K562 (cell line): ENCODE results near the gene PLK1. TPM values are rescaled to one million over a fixed set of nuclear protein-coding genes. Genes with fewer than 3 reads are reported as not detected.
A peak's percentile ranks its signal among the peaks of the same experiment; 100 is the strongest.

Experiments
- BRD9 ChIP-seq: fragments of 450-650 bp; IDR thresholded peaks from 2 replicates; pipeline ENCODE4 v1.6.1; 2018; ENCODE audit warnings: low read depth; ENCODE audit not compliant: partially characterized antibody
- CXXC5 ChIP-seq: fragments of 250-450 bp; sonication (Bioruptor Pico); IDR thresholded peaks from 2 replicates; pipeline ENCODE4 v1.8.0; 2022; ENCODE audit warnings: inconsistent platforms, mild to moderate bottlenecking, moderate library complexity
- EGR1 ChIP-seq: fragments of 450-650 bp; conservative IDR thresholded peaks from 2 replicates; pipeline ENCODE4 v1.6.1; 2017; ENCODE audit warnings: mild to moderate bottlenecking
- GATAD2A ChIP-seq: fragments of 450-650 bp; IDR thresholded peaks from 2 replicates; pipeline ENCODE4 v1.6.1; 2017
- GTF2F1 ChIP-seq: IDR thresholded peaks from 2 replicates; pipeline ENCODE4 v1.6.1; 2011; ENCODE audit warnings: low read depth, low read length, improper control_type of control experiment
- HMGN3 ChIP-seq: IDR thresholded peaks from 2 replicates; pipeline ENCODE4 v1.6.1; 2011; ENCODE audit warnings: borderline replicate concordance, low read depth, mild to moderate bottlenecking, mixed read lengths, low read length; ENCODE audit not compliant: insufficient read length; ENCODE audit errors: extremely low read depth
- MCM3 ChIP-seq: fragments of 450-650 bp; IDR thresholded peaks from 2 replicates; pipeline ENCODE4 v1.6.1; 2016
- NFATC3 ChIP-seq: fragments of 450-650 bp; IDR thresholded peaks from 2 replicates; pipeline ENCODE4 v1.6.1; 2017; ENCODE audit warnings: mild to moderate bottlenecking
- POLR2B ChIP-seq: fragments of 450-650 bp; IDR thresholded peaks from 2 replicates; pipeline ENCODE4 v1.6.1; 2018; ENCODE audit warnings: low read depth; ENCODE audit not compliant: partially characterized antibody
- PRMT5 ChIP-seq: sonication (generic); formaldehyde crosslinking; IDR thresholded peaks from 2 replicates; pipeline ENCODE4 v1.5.0; 2020; ENCODE audit warnings: missing genetic modification reagents
- RAD51 ChIP-seq: fragments of 450-650 bp; IDR thresholded peaks from 2 replicates; pipeline ENCODE4 v1.7.1; 2016; ENCODE audit warnings: low read depth, mild to moderate bottlenecking, borderline replicate concordance
- STAG1 ChIP-seq: sonication (generic); formaldehyde crosslinking; IDR thresholded peaks from 2 replicates; pipeline ENCODE4 v1.5.0; 2020; ENCODE audit warnings: missing genetic modification reagents, borderline replicate concordance
- ZNF124 ChIP-seq: sonication (generic); formaldehyde crosslinking; IDR thresholded peaks from 2 replicates; pipeline ENCODE4 v1.8.1; 2022; ENCODE audit warnings: missing genetic modification reagents
- ZNF140 ChIP-seq: fragments of 250-450 bp; sonication (Bioruptor Pico); IDR thresholded peaks from 2 replicates; pipeline ENCODE4 v1.8.0; 2021; ENCODE audit warnings: moderate library complexity, mild to moderate bottlenecking, inconsistent platforms
- ZNF175 ChIP-seq: fragments of 200-800 bp; sonication (Bioruptor generic); IDR thresholded peaks from 2 replicates; pipeline ENCODE4 v1.6.1; 2016; ENCODE audit warnings: low read depth, mild to moderate bottlenecking, missing genetic modification characterization, missing compliant biosample characterization
- ZNF274 ChIP-seq: IDR thresholded peaks from 2 replicates; pipeline ENCODE4 v1.6.1; 2011; ENCODE audit warnings: low read depth, mild to moderate bottlenecking, low read length, moderate library complexity, borderline replicate concordance
- ZNF830 ChIP-seq: fragments of 250-450 bp; sonication (Bioruptor Pico); IDR thresholded peaks from 2 replicates; pipeline ENCODE4 v1.5.0; 2021; ENCODE audit warnings: mild to moderate bottlenecking
- polyA plus RNA-seq, 8 experiments: library from polyadenylated mRNA; depleted of rRNA in 4 of 8; stranded (reverse) in 5 of 8; unstranded in 3 of 8; fragments of >200 nt; fragmentation: Nextera tagmentation in 2 of 8; fragmentation: Illumina TruSeq in 1 of 8; extraction: Ambion mirVana in 2 of 8; extraction: Trizol in 1 of 8; gene quantifications; 2 replicates each; pipeline versions ENCODE4 v1.2.1 to v1.2.3, GENCODE V29; 2011 to 2014; ENCODE audit warnings: inconsistent platforms in 1 of 8, missing spikeins in 1 of 8
- total RNA-seq, 7 experiments: library from RNA; depleted of rRNA in 6 of 7; stranded (reverse); fragments of >200 nt in 6 of 7; fragmentation: Illumina TruSeq in 2 of 7; extraction: Trizol in 2 of 7; gene quantifications; 2 replicates each; pipeline versions ENCODE4 v1.2.1 to v1.2.3, GENCODE V29; 2011 to 2021; ENCODE audit warnings: low replicate concordance in 1 of 7
- TF ChIP-seq, protein P1 (sequence below): fragments of 450-650 bp; IDR thresholded peaks from 2 replicates; pipeline ENCODE4 v1.6.1; 2016; ENCODE audit warnings: mild to moderate bottlenecking
- TF ChIP-seq, protein P2 (sequence below): fragments of 450-650 bp; IDR thresholded peaks from 2 replicates; pipeline ENCODE4 v1.6.1; 2016; ENCODE audit warnings: missing biosample characterization, missing genetic modification characterization
- TF ChIP-seq, protein P3 (sequence below): fragments of 450-650 bp; IDR thresholded peaks from one replicate; pipeline ENCODE4 v1.6.1; 2018; ENCODE audit warnings: mild to moderate bottlenecking, moderate library complexity; ENCODE audit not compliant: partially characterized antibody
- TF ChIP-seq, protein P4 (sequence below), 2 experiments: fragments of 450-650 bp; IDR thresholded peaks; 2 replicates each; pipeline ENCODE4 v1.6.1; 2018; ENCODE audit warnings: mild to moderate bottlenecking in 2 of 2, low read depth in 1 of 2; ENCODE audit not compliant: partially characterized antibody in 2 of 2
- TF ChIP-seq, protein P5 (sequence below): IDR thresholded peaks from 2 replicates; pipeline ENCODE4 v1.6.1; 2011; ENCODE audit not compliant: insufficient read length; ENCODE audit errors: extremely low read depth

Gene PLK1
- total and polyA plus RNA-seq, 9 of the 15 experiments (the other 6 are each of a cell fraction or from before 2014, with no cell fraction given) = 13.6 to 212 (median 45.5) TPM

GRCh38 chr16:23667355-23667659 lies 11.4 kb upstream of the PLK1 start (continued):
- TF ChIP-seq, protein P1, sequence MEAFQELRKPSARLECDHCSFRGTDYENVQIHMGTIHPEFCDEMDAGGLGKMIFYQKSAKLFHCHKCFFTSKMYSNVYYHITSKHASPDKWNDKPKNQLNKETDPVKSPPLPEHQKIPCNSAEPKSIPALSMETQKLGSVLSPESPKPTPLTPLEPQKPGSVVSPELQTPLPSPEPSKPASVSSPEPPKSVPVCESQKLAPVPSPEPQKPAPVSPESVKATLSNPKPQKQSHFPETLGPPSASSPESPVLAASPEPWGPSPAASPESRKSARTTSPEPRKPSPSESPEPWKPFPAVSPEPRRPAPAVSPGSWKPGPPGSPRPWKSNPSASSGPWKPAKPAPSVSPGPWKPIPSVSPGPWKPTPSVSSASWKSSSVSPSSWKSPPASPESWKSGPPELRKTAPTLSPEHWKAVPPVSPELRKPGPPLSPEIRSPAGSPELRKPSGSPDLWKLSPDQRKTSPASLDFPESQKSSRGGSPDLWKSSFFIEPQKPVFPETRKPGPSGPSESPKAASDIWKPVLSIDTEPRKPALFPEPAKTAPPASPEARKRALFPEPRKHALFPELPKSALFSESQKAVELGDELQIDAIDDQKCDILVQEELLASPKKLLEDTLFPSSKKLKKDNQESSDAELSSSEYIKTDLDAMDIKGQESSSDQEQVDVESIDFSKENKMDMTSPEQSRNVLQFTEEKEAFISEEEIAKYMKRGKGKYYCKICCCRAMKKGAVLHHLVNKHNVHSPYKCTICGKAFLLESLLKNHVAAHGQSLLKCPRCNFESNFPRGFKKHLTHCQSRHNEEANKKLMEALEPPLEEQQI = 0 out of 2 replicates have a peak, but pooled peaks have one; percentile 50
- no peak for TF ChIP-seq NFATC3
- TF ChIP-seq MCM3 = no peak
- TF ChIP-seq RAD51 = no peak
- TF ChIP-seq ZNF140 = no peak
- no peak for TF ChIP-seq ZNF274
- TF ChIP-seq, protein P2, sequence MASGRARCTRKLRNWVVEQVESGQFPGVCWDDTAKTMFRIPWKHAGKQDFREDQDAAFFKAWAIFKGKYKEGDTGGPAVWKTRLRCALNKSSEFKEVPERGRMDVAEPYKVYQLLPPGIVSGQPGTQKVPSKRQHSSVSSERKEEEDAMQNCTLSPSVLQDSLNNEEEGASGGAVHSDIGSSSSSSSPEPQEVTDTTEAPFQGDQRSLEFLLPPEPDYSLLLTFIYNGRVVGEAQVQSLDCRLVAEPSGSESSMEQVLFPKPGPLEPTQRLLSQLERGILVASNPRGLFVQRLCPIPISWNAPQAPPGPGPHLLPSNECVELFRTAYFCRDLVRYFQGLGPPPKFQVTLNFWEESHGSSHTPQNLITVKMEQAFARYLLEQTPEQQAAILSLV (tag) = no peak
- no peak for TF ChIP-seq GTF2F1
- TF ChIP-seq ZNF830 (CRISPR knock-in tag) = no peak
- peak; percentile 62 for TF ChIP-seq CXXC5 (CRISPR knock-in tag)
- TF ChIP-seq POLR2B = no peak
- TF ChIP-seq, protein P3, sequence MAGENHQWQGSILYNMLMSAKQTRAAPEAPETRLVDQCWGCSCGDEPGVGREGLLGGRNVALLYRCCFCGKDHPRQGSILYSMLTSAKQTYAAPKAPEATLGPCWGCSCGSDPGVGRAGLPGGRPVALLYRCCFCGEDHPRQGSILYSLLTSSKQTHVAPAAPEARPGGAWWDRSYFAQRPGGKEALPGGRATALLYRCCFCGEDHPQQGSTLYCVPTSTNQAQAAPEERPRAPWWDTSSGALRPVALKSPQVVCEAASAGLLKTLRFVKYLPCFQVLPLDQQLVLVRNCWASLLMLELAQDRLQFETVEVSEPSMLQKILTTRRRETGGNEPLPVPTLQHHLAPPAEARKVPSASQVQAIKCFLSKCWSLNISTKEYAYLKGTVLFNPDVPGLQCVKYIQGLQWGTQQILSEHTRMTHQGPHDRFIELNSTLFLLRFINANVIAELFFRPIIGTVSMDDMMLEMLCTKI = no peak
- no peak for TF ChIP-seq PRMT5
- no peak for TF ChIP-seq EGR1
- TF ChIP-seq ZNF124 (CRISPR knock-in tag) = no peak
- TF ChIP-seq ZNF175 (CRISPR knock-in tag) = no peak
- no peak for TF ChIP-seq BRD9
- no peak for TF ChIP-seq GATAD2A
- TF ChIP-seq, protein P4, sequence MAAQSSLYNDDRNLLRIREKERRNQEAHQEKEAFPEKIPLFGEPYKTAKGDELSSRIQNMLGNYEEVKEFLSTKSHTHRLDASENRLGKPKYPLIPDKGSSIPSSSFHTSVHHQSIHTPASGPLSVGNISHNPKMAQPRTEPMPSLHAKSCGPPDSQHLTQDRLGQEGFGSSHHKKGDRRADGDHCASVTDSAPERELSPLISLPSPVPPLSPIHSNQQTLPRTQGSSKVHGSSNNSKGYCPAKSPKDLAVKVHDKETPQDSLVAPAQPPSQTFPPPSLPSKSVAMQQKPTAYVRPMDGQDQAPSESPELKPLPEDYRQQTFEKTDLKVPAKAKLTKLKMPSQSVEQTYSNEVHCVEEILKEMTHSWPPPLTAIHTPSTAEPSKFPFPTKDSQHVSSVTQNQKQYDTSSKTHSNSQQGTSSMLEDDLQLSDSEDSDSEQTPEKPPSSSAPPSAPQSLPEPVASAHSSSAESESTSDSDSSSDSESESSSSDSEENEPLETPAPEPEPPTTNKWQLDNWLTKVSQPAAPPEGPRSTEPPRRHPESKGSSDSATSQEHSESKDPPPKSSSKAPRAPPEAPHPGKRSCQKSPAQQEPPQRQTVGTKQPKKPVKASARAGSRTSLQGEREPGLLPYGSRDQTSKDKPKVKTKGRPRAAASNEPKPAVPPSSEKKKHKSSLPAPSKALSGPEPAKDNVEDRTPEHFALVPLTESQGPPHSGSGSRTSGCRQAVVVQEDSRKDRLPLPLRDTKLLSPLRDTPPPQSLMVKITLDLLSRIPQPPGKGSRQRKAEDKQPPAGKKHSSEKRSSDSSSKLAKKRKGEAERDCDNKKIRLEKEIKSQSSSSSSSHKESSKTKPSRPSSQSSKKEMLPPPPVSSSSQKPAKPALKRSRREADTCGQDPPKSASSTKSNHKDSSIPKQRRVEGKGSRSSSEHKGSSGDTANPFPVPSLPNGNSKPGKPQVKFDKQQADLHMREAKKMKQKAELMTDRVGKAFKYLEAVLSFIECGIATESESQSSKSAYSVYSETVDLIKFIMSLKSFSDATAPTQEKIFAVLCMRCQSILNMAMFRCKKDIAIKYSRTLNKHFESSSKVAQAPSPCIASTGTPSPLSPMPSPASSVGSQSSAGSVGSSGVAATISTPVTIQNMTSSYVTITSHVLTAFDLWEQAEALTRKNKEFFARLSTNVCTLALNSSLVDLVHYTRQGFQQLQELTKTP (IDR thresholded peaks at IDR 0.05; ENCODE audit: low read depth in 1 of 2, partially characterized antibody in 2 of 2) = no peak
- no peak for TF ChIP-seq STAG1 (CRISPR knock-in tag)
- no peak for TF ChIP-seq HMGN3
- TF ChIP-seq, protein P5, sequence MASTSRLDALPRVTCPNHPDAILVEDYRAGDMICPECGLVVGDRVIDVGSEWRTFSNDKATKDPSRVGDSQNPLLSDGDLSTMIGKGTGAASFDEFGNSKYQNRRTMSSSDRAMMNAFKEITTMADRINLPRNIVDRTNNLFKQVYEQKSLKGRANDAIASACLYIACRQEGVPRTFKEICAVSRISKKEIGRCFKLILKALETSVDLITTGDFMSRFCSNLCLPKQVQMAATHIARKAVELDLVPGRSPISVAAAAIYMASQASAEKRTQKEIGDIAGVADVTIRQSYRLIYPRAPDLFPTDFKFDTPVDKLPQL = no peak
